Measurements from ENCODE around the gene BICD1. TPM values are rescaled to one million over a fixed set of nuclear protein-coding genes. Genes with fewer than 3 reads are reported as not detected.

Gene BICD1
- total and polyA plus RNA-seq, 4 donors = 0.46 to 3.4 (median 1.1) TPM

GRCh38 chr12:32290411-32290810, 183.8 kb downstream of the BICD1 start:
- no peaks in the 10 kb centered on the region for H3K9me3 ChIP-seq (ENCODE audit: control insufficient read depth in 4 of 4, low read length in 3 of 4)
- H3K36me3 ChIP-seq (ENCODE audit: control insufficient read depth in 4 of 4, insufficient read depth in 3 of 4, low read depth in 1 of 4, low read length in 3 of 4) = no peaks in the 10 kb centered on the region
- no peak overlapping the region for H3K9ac ChIP-seq (ENCODE audit: low read depth in 1 of 2, low read length in 2 of 2)
- DNase-seq (ENCODE audit: low spot score) = no peak
- no peak for TF ChIP-seq ZBTB33 (IDR thresholded peaks at IDR 0.05)
- no peak for TF ChIP-seq HNF4G (IDR thresholded peaks at IDR 0.05)
- TF ChIP-seq ATF3 (IDR thresholded peaks at IDR 0.05) = no peak
- TF ChIP-seq EGR1 (IDR thresholded peaks at IDR 0.05; ENCODE audit: low read depth in 2 of 2) = no peak
- TF ChIP-seq RAD21 (IDR thresholded peaks at IDR 0.05) = no peak
- no peak for TF ChIP-seq SP1 (IDR thresholded peaks at IDR 0.05)
- TF ChIP-seq TAF1 (conservative IDR thresholded peaks at IDR 0.05) = no peak
- no peaks in the 10 kb centered on the region for H3K4me1 ChIP-seq (ENCODE audit: control insufficient read depth in 4 of 4, insufficient read depth in 4 of 4, low read length in 3 of 4)
- H3K27me3 ChIP-seq (ENCODE audit: control insufficient read depth in 4 of 4, insufficient read depth in 4 of 4, low read length in 3 of 4) = no peaks in the 10 kb centered on the region
- no peak overlapping the region for H3K4me3 ChIP-seq (ENCODE audit: low read depth in 1 of 3, low read length in 3 of 3)
- H3K27ac ChIP-seq (ENCODE audit: low read depth in 1 of 2, low read length in 2 of 2) = no peak overlapping the region

- H3K9me3 ChIP-seq (ENCODE audit: control insufficient read depth in 4 of 4, low read length in 3 of 4) = no peaks in the 10 kb centered on the region
- peaks cover 0 to 8% (median 3%) of the 10 kb centered on the region in 4 donors for H3K4me1 ChIP-seq (ENCODE audit: control insufficient read depth in 4 of 4, insufficient read depth in 4 of 4, low read length in 3 of 4)
- no peak overlapping the region for H3K9ac ChIP-seq (ENCODE audit: low read depth in 1 of 2, low read length in 2 of 2)
- no peaks in the 10 kb centered on the region for H3K36me3 ChIP-seq (ENCODE audit: control insufficient read depth in 4 of 4, insufficient read depth in 3 of 4, low read depth in 1 of 4, low read length in 3 of 4)
- no peaks in the 10 kb centered on the region for H3K27me3 ChIP-seq (ENCODE audit: control insufficient read depth in 4 of 4, insufficient read depth in 4 of 4, low read length in 3 of 4)
- H3K4me3 ChIP-seq (ENCODE audit: low read depth in 1 of 3, low read length in 3 of 3) = no peak overlapping the region
- no peak for DNase-seq (ENCODE audit: low spot score)
- WGBS = 93% methylated on average over 4 of the region's 4 CpGs
- no peak overlapping the region for H3K27ac ChIP-seq (ENCODE audit: low read depth in 1 of 2, low read length in 2 of 2)
- no peak for TF ChIP-seq HNF4G (IDR thresholded peaks at IDR 0.05)
- no peak for TF ChIP-seq GABPA (IDR thresholded peaks at IDR 0.05 in 1 of 2, conservative IDR thresholded peaks at IDR 0.05 in 1 of 2)
- no peak for TF ChIP-seq RXRA (IDR thresholded peaks at IDR 0.05)
- TF ChIP-seq HNF4A (conservative IDR thresholded peaks at IDR 0.05) = no peak
- no peak for TF ChIP-seq SP1 (IDR thresholded peaks at IDR 0.05)
- TF ChIP-seq ATF3 (IDR thresholded peaks at IDR 0.05) = no peak
- no peak for TF ChIP-seq NR2F2 (IDR thresholded peaks at IDR 0.05)
- TF ChIP-seq RAD21 (IDR thresholded peaks at IDR 0.05) = no peak
- no peak for TF ChIP-seq FOXA1 (IDR thresholded peaks at IDR 0.05)
- TF ChIP-seq YY1 (IDR thresholded peaks at IDR 0.05) = no peak
- TF ChIP-seq JUND (IDR thresholded peaks at IDR 0.05) = no peak
- no peak for TF ChIP-seq EGR1 (IDR thresholded peaks at IDR 0.05; ENCODE audit: low read depth in 2 of 2)
- no peak for TF ChIP-seq FOXA2 (IDR thresholded peaks at IDR 0.05)
- TF ChIP-seq MAX (IDR thresholded peaks at IDR 0.05) = no peak
Observed at GRCh38 chr12:32292151-32292550, 185.5 kb downstream of the BICD1 start.

- H3K4me1 ChIP-seq (ENCODE audit: control insufficient read depth in 4 of 4, insufficient read depth in 4 of 4, low read length in 3 of 4) = peaks cover 0 to 9% (median 3%) of the 10 kb centered on the region in 4 donors
- no peak overlapping the region for H3K4me3 ChIP-seq (ENCODE audit: low read depth in 1 of 3, low read length in 3 of 3)
- H3K27me3 ChIP-seq (ENCODE audit: control insufficient read depth in 4 of 4, insufficient read depth in 4 of 4, low read length in 3 of 4) = no peaks in the 10 kb centered on the region
- H3K9me3 ChIP-seq (ENCODE audit: control insufficient read depth in 4 of 4, low read length in 3 of 4) = no peaks in the 10 kb centered on the region
- 92% methylated on average over 6 of the region's 6 CpGs for WGBS
- H3K36me3 ChIP-seq (ENCODE audit: control insufficient read depth in 4 of 4, insufficient read depth in 3 of 4, low read depth in 1 of 4, low read length in 3 of 4) = no peaks in the 10 kb centered on the region
- DNase-seq (ENCODE audit: low spot score) = no peak
- no peak for TF ChIP-seq HNF4A (conservative IDR thresholded peaks at IDR 0.05)
- no peak for TF ChIP-seq HNF4G (IDR thresholded peaks at IDR 0.05)
- no peak overlapping the region for H3K9ac ChIP-seq (ENCODE audit: low read depth in 1 of 2, low read length in 2 of 2)
- no peak overlapping the region for H3K27ac ChIP-seq (ENCODE audit: low read depth in 1 of 2, low read length in 2 of 2)
Observed at GRCh38 chr12:32293808-32294419, 187.3 kb downstream of the BICD1 start.
